ENCODE results near the gene TGFBR3. TPM values are rescaled to one million over a fixed set of nuclear protein-coding genes. Genes with fewer than 3 reads are reported as not detected.

The TGFBR3 gene
- total and polyA plus RNA-seq, 9 of the 15 experiments (the other 6 are each of a cell fraction or from before 2014, with no cell fraction given): 3.6 to 32.4 (median 15.6) TPM

DNA sequence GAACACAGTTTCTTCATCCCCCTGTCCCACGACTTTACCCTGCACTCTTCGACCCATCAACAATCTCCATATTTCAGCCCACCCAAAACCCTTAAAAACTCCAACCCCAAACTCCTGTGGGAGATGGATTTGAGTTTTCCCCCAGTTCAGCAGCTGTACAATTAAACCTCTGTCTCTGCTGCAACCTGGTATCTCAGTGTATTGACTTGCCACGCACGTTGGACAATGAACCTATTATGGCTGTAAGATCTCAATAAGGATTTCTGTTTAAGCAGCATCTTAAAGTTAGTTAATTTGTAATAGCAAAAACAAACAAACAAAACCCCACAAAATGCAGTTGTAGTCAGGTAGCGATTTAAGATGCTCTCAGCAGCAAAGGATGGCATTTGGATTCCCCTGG, 119.1 kb downstream of the TGFBR3 start:
- intact Hi-C loops (cut with micrococcal nuclease): no loop called here
- no peaks in the 10 kb centered on the region; the same call in 2 of the 3 replicates for H3K79me2 ChIP-seq (ENCODE audit: control insufficient read depth, insufficient read depth, low read length)
- TF ChIP-seq TARDBP (IDR thresholded peaks at IDR 0.05): no peak
- TF ChIP-seq, protein P1, sequence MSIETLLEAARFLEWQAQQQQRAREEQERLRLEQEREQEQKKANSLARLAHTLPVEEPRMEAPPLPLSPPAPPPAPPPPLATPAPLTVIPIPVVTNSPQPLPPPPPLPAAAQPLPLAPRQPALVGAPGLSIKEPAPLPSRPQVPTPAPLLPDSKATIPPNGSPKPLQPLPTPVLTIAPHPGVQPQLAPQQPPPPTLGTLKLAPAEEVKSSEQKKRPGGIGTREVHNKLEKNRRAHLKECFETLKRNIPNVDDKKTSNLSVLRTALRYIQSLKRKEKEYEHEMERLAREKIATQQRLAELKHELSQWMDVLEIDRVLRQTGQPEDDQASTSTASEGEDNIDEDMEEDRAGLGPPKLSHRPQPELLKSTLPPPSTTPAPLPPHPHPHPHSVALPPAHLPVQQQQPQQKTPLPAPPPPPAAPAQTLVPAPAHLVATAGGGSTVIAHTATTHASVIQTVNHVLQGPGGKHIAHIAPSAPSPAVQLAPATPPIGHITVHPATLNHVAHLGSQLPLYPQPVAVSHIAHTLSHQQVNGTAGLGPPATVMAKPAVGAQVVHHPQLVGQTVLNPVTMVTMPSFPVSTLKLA (conservative IDR thresholded peaks at IDR 0.05): no peak
- TF ChIP-seq, protein P2, sequence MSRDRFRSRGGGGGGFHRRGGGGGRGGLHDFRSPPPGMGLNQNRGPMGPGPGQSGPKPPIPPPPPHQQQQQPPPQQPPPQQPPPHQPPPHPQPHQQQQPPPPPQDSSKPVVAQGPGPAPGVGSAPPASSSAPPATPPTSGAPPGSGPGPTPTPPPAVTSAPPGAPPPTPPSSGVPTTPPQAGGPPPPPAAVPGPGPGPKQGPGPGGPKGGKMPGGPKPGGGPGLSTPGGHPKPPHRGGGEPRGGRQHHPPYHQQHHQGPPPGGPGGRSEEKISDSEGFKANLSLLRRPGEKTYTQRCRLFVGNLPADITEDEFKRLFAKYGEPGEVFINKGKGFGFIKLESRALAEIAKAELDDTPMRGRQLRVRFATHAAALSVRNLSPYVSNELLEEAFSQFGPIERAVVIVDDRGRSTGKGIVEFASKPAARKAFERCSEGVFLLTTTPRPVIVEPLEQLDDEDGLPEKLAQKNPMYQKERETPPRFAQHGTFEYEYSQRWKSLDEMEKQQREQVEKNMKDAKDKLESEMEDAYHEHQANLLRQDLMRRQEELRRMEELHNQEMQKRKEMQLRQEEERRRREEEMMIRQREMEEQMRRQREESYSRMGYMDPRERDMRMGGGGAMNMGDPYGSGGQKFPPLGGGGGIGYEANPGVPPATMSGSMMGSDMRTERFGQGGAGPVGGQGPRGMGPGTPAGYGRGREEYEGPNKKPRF (IDR thresholded peaks at IDR 0.05; ENCODE audit: low read depth, low read length): no peak
- no peak for TF ChIP-seq SAP30 (IDR thresholded peaks at IDR 0.05; ENCODE audit: borderline replicate concordance, insufficient read depth, low read depth, low read length, poor library complexity, severe bottlenecking)
- TF ChIP-seq EWSR1 (IDR thresholded peaks at IDR 0.05; ENCODE audit: borderline replicate concordance, low read depth, partially characterized antibody): no peak
- no peak for TF ChIP-seq TCF7 (IDR thresholded peaks at IDR 0.05; ENCODE audit: borderline replicate concordance)
- no peak for TF ChIP-seq KLF6 (CRISPR knock-in tag; IDR thresholded peaks at IDR 0.05; ENCODE audit: borderline replicate concordance)
- no peak for TF ChIP-seq HINFP (tag; conservative IDR thresholded peaks at IDR 0.05; ENCODE audit: low read depth)
- TF ChIP-seq SRSF7 (optimal IDR thresholded peaks at IDR 0.05; ENCODE audit: low read depth, low read length): no peak
- no peak for TF ChIP-seq MTA3 (IDR thresholded peaks at IDR 0.05; ENCODE audit: borderline replicate concordance)
- no peak for TF ChIP-seq RAD21 (CRISPR knock-in tag; conservative IDR thresholded peaks at IDR 0.05 in 1 of 2, IDR thresholded peaks at IDR 0.05 in 1 of 2)
- TF ChIP-seq, protein P3, sequence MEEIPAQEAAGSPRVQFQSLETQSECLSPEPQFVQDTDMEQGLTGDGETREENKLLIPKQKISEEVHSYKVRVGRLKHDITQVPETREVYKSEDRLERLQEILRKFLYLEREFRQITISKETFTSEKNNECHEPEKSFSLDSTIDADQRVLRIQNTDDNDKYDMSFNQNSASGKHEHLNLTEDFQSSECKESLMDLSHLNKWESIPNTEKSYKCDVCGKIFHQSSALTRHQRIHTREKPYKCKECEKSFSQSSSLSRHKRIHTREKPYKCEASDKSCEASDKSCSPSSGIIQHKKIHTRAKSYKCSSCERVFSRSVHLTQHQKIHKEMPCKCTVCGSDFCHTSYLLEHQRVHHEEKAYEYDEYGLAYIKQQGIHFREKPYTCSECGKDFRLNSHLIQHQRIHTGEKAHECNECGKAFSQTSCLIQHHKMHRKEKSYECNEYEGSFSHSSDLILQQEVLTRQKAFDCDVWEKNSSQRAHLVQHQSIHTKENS (CRISPR knock-in tag; IDR thresholded peaks at IDR 0.05): no peak
- TF ChIP-seq GATA2 (CRISPR knock-in tag; IDR thresholded peaks at IDR 0.05): no peak
- no peak for TF ChIP-seq NCOA1 (IDR thresholded peaks at IDR 0.05; ENCODE audit: low read depth)
- TF ChIP-seq ZNF77 (CRISPR knock-in tag; IDR thresholded peaks at IDR 0.05): no peak
- no peak for TF ChIP-seq ZBTB1 (CRISPR knock-in tag; IDR thresholded peaks at IDR 0.05; ENCODE audit: borderline replicate concordance, low read depth)
- TF ChIP-seq SPI1 (IDR thresholded peaks at IDR 0.05; ENCODE audit: borderline replicate concordance, low read depth, low read length): no peak

More for the DNA sequence above, 119.1 kb downstream of the TGFBR3 start:
- no peaks in the 10 kb centered on the region for H3K9me3 ChIP-seq (replicated peaks; ENCODE audit: control insufficient read depth, insufficient read depth, low read depth, low read length)
- CTCF ChIA-PET (ENCODE audit: low intra/inter-chr PET ratio): no interaction called here
- H4K20me1 ChIP-seq (replicated peaks; ENCODE audit: control insufficient read depth, insufficient read depth, low read length): no peaks in the 10 kb centered on the region
- in situ Hi-C loops (cut with MboI): no loop called here
- no peaks in the 10 kb centered on the region for H3K27me3 ChIP-seq (ENCODE audit: control insufficient read depth in 2 of 2, insufficient read depth in 2 of 2, low read length in 2 of 2)
- 0 out of 3 replicates have a peak, but pooled peaks cover 3% of the 10 kb centered on the region for H3K36me3 ChIP-seq (ENCODE audit: control insufficient read depth, insufficient read depth, low read length)
- FAIRE-seq (no peak), DNase-seq (ENCODE audit: extremely low read depth in 1 of 4, low spot score in 3 of 4) (no peak), ATAC-seq (no peak)
- no peaks in the 10 kb centered on the region for H3K9me1 ChIP-seq (ENCODE audit: control insufficient read depth, insufficient read depth, low read length)
- H3K4me3 ChIP-seq: no peak overlapping the region
- POLR2A ChIA-PET: no interaction called here
- BruUV-seq (replicated peaks): no TSS peak
- WGBS (ENCODE audit: insufficient coverage, low coverage, missing lambda C conversion rate): 70% methylated on average over 5 of the region's 5 CpGs
- H3K4me1 ChIP-seq (replicated peaks in 1 of 2; ENCODE audit: control insufficient read depth in 2 of 2, insufficient read depth in 2 of 2, low read length in 2 of 2): peaks cover 12 to 49% of the 10 kb centered on the region in 2 experiments
- no peak overlapping the region for H3K4me2 ChIP-seq (ENCODE audit: insufficient read depth, low read length)
- H3K9ac ChIP-seq (ENCODE audit: insufficient read depth in 1 of 2, low read depth in 2 of 2, low read length in 2 of 2): no peak overlapping the region
- no peak overlapping the region for H3K27ac ChIP-seq (ENCODE audit: extremely low read depth, low read depth, low read length)
- H2AFZ ChIP-seq (ENCODE audit: low read depth, low read length): no peak overlapping the region
